Neural cell (in vitro differentiated cells): ENCODE data around the gene SPECC1L.

Experiments
- EZH2 ChIP-seq: fragments of 200-600, 300-800 bp; shearing (Covaris generic), sonication (generic); IDR thresholded peaks from 2 replicates; pipeline ENCODE4 v1.6.1; 2014; ENCODE audit warnings: antibody characterized with exemption, low read length, borderline replicate concordance, mild to moderate bottlenecking; ENCODE audit not compliant: insufficient read depth, poor library complexity, severe bottlenecking
- POLR2AphosphoS5 ChIP-seq: IDR thresholded peaks from 2 replicates; pipeline ENCODE4 v1.6.1; 2012
- RAD21 ChIP-seq: fragments of 450-650 bp; conservative IDR thresholded peaks from 2 replicates; pipeline ENCODE4 v1.6.1; 2014; ENCODE audit warnings: antibody characterized with exemption, mild to moderate bottlenecking, moderate library complexity
- SMC3 ChIP-seq: fragments of 450-650 bp; conservative IDR thresholded peaks from 2 replicates; pipeline ENCODE4 v1.6.1; 2014; ENCODE audit warnings: antibody characterized with exemption, mild to moderate bottlenecking, moderate library complexity; ENCODE audit not compliant: poor library complexity
- TAF1 ChIP-seq: IDR thresholded peaks from 2 replicates; pipeline ENCODE4 v1.6.1; 2012; ENCODE audit warnings: low read depth
- TF ChIP-seq, protein P1 (sequence below): IDR thresholded peaks from 2 replicates; pipeline ENCODE4 v1.6.1; 2012; ENCODE audit warnings: borderline replicate concordance
- TF ChIP-seq, protein P2 (sequence below): fragments of 450-650 bp; IDR thresholded peaks from 2 replicates; pipeline ENCODE4 v1.5.1; 2014; ENCODE audit warnings: antibody characterized with exemption, mild to moderate bottlenecking, moderate library complexity; ENCODE audit not compliant: poor library complexity, severe bottlenecking

DNA sequence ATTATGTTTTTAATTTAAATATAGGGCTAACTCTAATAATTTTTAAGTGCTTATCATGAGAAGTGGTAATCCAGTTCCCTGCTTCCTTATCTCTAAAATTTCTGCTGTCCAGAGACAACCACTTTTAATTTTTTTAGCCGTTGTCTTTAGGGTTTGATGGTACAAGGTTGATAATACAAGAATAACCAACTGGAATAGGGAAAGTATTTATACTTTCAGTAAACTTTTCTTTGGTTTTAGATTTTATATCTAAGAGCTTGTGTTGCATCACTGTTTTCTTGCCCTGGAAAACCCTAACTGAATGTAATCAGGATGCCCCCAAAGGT, 110.2 kb downstream of the SPECC1L start:
- TF ChIP-seq POLR2AphosphoS5 (no peak), TAF1 (no peak), RAD21 (no peak), SMC3 (no peak), EZH2 (no peak)
- TF ChIP-seq, protein P1, sequence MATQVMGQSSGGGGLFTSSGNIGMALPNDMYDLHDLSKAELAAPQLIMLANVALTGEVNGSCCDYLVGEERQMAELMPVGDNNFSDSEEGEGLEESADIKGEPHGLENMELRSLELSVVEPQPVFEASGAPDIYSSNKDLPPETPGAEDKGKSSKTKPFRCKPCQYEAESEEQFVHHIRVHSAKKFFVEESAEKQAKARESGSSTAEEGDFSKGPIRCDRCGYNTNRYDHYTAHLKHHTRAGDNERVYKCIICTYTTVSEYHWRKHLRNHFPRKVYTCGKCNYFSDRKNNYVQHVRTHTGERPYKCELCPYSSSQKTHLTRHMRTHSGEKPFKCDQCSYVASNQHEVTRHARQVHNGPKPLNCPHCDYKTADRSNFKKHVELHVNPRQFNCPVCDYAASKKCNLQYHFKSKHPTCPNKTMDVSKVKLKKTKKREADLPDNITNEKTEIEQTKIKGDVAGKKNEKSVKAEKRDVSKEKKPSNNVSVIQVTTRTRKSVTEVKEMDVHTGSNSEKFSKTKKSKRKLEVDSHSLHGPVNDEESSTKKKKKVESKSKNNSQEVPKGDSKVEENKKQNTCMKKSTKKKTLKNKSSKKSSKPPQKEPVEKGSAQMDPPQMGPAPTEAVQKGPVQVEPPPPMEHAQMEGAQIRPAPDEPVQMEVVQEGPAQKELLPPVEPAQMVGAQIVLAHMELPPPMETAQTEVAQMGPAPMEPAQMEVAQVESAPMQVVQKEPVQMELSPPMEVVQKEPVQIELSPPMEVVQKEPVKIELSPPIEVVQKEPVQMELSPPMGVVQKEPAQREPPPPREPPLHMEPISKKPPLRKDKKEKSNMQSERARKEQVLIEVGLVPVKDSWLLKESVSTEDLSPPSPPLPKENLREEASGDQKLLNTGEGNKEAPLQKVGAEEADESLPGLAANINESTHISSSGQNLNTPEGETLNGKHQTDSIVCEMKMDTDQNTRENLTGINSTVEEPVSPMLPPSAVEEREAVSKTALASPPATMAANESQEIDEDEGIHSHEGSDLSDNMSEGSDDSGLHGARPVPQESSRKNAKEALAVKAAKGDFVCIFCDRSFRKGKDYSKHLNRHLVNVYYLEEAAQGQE, result no peak
- TF ChIP-seq, protein P2, sequence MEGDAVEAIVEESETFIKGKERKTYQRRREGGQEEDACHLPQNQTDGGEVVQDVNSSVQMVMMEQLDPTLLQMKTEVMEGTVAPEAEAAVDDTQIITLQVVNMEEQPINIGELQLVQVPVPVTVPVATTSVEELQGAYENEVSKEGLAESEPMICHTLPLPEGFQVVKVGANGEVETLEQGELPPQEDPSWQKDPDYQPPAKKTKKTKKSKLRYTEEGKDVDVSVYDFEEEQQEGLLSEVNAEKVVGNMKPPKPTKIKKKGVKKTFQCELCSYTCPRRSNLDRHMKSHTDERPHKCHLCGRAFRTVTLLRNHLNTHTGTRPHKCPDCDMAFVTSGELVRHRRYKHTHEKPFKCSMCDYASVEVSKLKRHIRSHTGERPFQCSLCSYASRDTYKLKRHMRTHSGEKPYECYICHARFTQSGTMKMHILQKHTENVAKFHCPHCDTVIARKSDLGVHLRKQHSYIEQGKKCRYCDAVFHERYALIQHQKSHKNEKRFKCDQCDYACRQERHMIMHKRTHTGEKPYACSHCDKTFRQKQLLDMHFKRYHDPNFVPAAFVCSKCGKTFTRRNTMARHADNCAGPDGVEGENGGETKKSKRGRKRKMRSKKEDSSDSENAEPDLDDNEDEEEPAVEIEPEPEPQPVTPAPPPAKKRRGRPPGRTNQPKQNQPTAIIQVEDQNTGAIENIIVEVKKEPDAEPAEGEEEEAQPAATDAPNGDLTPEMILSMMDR, result no peak
